HepG2 (cell line): Measurements from ENCODE around the gene UBE2Q2. TPM values are rescaled to one million over a fixed set of nuclear protein-coding genes. Genes with fewer than 3 reads are reported as not detected.
A peak's percentile ranks its signal among the peaks of the same experiment; 100 is the strongest.

ENCODE experiments used
- ARID2 ChIP-seq: sonication (generic); formaldehyde crosslinking; IDR thresholded peaks from 2 replicates; pipeline ENCODE4 v1.8.1; 2022; ENCODE audit warnings: mild to moderate bottlenecking, missing genetic modification reagents, borderline replicate concordance
- ARNT2 ChIP-seq: sonication (generic); formaldehyde crosslinking; IDR thresholded peaks from 2 replicates; pipeline ENCODE4 v1.8.0; 2022; ENCODE audit warnings: mild to moderate bottlenecking, low read depth, missing genetic modification reagents, moderate library complexity
- CCDC6 ChIP-seq: sonication (generic); formaldehyde crosslinking; IDR thresholded peaks from 2 replicates; pipeline ENCODE4 v1.8.1; 2022; ENCODE audit warnings: mild to moderate bottlenecking, missing genetic modification reagents, moderate library complexity
- CHD4 ChIP-seq: fragments of 200-600 bp; sonication (generic); IDR thresholded peaks from 2 replicates; pipeline ENCODE4 v1.7.0; 2017; ENCODE audit warnings: mild to moderate bottlenecking, low read length, borderline replicate concordance
- REPIN1 ChIP-seq: sonication (generic); formaldehyde crosslinking; IDR thresholded peaks from 2 replicates; pipeline ENCODE4 v1.8.0; 2022; ENCODE audit warnings: missing genetic modification reagents, low read depth, mild to moderate bottlenecking, borderline replicate concordance
- SKI ChIP-seq: fragments of 450-650 bp; IDR thresholded peaks from one replicate; pipeline ENCODE4 v1.6.1; 2018; ENCODE audit warnings: mild to moderate bottlenecking; ENCODE audit not compliant: partially characterized antibody
- U2AF2 ChIP-seq: fragments of 200-400 bp; formaldehyde crosslinking; IDR thresholded peaks from 2 replicates; pipeline ENCODE4 v1.6.1; 2017; ENCODE audit warnings: low read depth, mild to moderate bottlenecking, low read length
- ZNF333 ChIP-seq: sonication (generic); formaldehyde crosslinking; IDR thresholded peaks from 2 replicates; pipeline ENCODE4 v1.4.0; 2020; ENCODE audit warnings: mild to moderate bottlenecking, missing genetic modification reagents, borderline replicate concordance
- ZNF441 ChIP-seq: sonication (generic); formaldehyde crosslinking; IDR thresholded peaks from 2 replicates; pipeline ENCODE4 v1.7.0; 2021; ENCODE audit warnings: missing genetic modification reagents, borderline replicate concordance
- ZNF549 ChIP-seq: sonication (generic); formaldehyde crosslinking; IDR thresholded peaks from 2 replicates; pipeline ENCODE4 v1.5.0; 2020; ENCODE audit warnings: missing genetic modification reagents
- ZNF749 ChIP-seq: sonication (generic); formaldehyde crosslinking; IDR thresholded peaks from 2 replicates; pipeline ENCODE4 v1.8.0; 2022; ENCODE audit warnings: mild to moderate bottlenecking, missing genetic modification reagents, moderate library complexity, borderline replicate concordance
- ZSCAN12 ChIP-seq: sonication (generic); formaldehyde crosslinking; IDR thresholded peaks from 2 replicates; pipeline ENCODE4 v1.9.0; 2021; ENCODE audit warnings: mild to moderate bottlenecking, missing genetic modification reagents
- polyA plus RNA-seq, 8 experiments: library from polyadenylated mRNA; depleted of rRNA in 3 of 8; stranded (reverse) in 7 of 8; unstranded in 1 of 8; fragments of >200 nt; fragmentation: Illumina TruSeq in 4 of 8; extraction: Trizol in 4 of 8; gene quantifications; 2 replicates each; pipeline versions ENCODE4 v1.2.1 to v1.2.3, GENCODE V29; 2011 to 2016; ENCODE audit warnings: low read depth in 4 of 8, missing spikeins in 1 of 8, mixed read lengths in 1 of 8; ENCODE audit not compliant: insufficient read depth in 1 of 8
- total RNA-seq, 5 experiments: library from RNA; depleted of rRNA; stranded (reverse); fragments of >200 nt; fragmentation: Illumina TruSeq; extraction: Trizol; gene quantifications; 2 replicates each; pipeline ENCODE4 v1.2.3, GENCODE V29; 2016; ENCODE audit warnings: low read depth in 1 of 5
- TF ChIP-seq, protein P1 (sequence below): sonication (generic); formaldehyde crosslinking; IDR thresholded peaks from one replicate; pipeline ENCODE4 v1.5.1; 2020; ENCODE audit warnings: mild to moderate bottlenecking, missing genetic modification reagents; ENCODE audit errors: not compliant biosample characterization
- TF ChIP-seq, protein P2 (sequence below): sonication (generic); formaldehyde crosslinking; IDR thresholded peaks from 2 replicates; pipeline ENCODE4 v1.5.0; 2020; ENCODE audit warnings: mild to moderate bottlenecking, missing genetic modification reagents, borderline replicate concordance

The UBE2Q2 gene
- total and polyA plus RNA-seq, 2 of the 13 experiments (the other 11 are each of a cell fraction or from before 2014, with no cell fraction given): 10.6 to 20.4 TPM

DNA sequence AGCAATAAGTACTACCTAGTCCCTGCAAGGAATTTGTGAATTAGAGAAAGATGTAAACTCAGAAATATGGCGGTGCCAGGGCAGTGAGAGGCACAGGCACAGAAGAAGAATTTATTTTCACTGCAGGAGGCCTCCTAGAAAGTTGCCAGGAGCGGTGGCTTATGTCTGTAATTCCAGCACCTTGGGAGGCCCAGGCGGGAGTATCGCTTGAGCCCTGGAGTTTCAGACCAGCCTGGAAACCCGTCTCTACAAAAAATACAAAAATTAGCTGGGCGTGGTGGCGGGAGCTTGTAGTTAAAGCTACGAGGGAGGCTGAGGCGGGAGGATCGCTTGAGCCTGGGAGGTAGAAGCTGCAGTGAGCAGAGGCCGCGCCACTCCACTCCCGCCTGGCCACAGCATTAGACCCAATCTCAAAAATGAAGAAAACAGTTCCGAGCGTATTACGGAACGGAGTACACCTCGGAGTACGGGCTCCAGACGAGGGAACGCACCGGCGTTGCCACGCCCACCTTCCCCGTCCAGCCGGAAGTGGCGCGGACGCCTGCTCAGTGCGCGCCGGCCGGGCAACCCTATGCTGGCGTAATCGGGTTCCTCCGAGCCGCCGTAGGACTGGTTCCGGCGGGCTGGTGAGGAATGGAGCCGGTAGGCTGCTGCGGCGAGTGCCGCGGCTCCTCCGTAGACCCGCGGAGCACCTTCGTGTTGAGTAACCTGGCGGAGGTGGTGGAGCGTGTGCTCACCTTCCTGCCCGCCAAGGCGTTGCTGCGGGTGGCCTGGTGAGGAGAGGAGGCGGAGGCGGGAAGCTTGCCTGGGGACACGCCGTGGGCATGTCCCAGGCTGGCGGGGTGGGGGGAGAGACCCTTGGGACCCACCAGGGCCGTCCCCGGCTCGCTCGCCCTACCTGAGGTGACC lies 60.3 kb downstream of the UBE2Q2 start, which contains the start of gene FBXO22 (continued):
- peak; percentile 75; the same call in 1 of the 2 replicates for TF ChIP-seq ARID2 (CRISPR knock-in tag)
- peak; percentile 91 for TF ChIP-seq REPIN1
- TF ChIP-seq ARNT2 (CRISPR knock-in tag): peak; percentile 82; the same call in 1 of the 2 replicates
- TF ChIP-seq ZNF549: peak; percentile 67; the same call in 1 of the 2 replicates
- TF ChIP-seq ZNF333 (CRISPR knock-in tag): 0 out of 2 replicates have a peak, but pooled peaks have one; percentile 28
- peak; percentile 80 for TF ChIP-seq SKI
- peak; percentile 43; the same call in 1 of the 2 replicates for TF ChIP-seq ZNF441 (CRISPR knock-in tag)
- TF ChIP-seq, protein P1, sequence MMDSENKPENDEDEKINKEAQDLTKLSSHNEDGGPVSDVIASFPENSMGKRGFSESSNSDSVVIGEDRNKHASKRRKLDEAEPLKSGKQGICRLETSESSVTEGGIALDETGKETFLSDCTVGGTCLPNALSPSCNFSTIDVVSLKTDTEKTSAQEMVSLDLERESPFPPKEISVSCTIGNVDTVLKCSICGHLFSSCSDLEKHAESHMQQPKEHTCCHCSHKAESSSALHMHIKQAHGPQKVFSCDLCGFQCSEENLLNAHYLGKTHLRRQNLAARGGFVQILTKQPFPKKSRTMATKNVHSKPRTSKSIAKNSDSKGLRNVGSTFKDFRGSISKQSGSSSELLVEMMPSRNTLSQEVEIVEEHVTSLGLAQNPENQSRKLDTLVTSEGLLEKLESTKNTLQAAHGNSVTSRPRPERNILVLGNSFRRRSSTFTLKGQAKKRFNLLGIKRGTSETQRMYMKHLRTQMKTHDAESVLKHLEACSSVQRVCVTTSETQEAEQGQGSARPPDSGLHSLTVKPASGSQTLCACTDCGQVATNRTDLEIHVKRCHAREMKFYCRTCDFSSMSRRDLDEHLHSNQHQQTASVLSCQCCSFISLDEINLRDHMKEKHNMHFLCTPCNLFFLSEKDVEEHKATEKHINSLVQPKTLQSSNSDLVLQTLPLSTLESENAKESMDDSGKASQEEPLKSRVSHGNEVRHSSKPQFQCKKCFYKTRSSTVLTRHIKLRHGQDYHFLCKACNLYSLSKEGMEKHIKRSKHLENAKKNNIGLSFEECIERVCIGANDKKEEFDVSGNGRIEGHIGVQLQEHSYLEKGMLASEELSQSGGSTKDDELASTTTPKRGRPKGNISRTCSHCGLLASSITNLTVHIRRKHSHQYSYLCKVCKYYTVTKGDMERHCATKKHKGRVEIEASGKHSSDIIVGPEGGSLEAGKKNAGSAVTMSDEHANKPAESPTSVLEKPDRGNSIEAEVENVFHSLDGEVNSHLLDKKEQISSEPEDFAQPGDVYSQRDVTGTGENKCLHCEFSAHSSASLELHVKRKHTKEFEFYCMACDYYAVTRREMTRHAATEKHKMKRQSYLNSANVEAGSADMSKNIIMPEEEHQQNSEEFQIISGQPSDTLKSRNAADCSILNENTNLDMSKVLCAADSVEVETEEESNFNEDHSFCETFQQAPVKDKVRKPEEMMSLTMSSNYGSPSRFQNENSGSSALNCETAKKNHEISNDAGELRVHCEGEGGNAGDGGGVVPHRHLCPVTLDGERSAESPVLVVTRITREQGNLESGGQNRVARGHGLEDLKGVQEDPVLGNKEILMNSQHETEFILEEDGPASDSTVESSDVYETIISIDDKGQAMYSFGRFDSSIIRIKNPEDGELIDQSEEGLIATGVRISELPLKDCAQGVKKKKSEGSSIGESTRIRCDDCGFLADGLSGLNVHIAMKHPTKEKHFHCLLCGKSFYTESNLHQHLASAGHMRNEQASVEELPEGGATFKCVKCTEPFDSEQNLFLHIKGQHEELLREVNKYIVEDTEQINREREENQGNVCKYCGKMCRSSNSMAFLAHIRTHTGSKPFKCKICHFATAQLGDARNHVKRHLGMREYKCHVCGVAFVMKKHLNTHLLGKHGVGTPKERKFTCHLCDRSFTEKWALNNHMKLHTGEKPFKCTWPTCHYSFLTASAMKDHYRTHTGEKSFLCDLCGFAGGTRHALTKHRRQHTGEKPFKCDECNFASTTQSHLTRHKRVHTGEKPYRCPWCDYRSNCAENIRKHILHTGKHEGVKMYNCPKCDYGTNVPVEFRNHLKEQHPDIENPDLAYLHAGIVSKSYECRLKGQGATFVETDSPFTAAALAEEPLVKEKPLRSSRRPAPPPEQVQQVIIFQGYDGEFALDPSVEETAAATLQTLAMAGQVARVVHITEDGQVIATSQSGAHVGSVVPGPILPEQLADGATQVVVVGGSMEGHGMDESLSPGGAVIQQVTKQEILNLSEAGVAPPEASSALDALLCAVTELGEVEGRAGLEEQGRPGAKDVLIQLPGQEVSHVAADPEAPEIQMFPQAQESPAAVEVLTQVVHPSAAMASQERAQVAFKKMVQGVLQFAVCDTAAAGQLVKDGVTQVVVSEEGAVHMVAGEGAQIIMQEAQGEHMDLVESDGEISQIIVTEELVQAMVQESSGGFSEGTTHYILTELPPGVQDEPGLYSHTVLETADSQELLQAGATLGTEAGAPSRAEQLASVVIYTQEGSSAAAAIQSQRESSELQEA: peak; percentile 56
- TF ChIP-seq CCDC6 (CRISPR knock-in tag): peak; percentile 91; the same call in 1 of the 2 replicates
- TF ChIP-seq ZNF749: no peak; the same call in 1 of the 2 replicates
- no peak for TF ChIP-seq CHD4
- TF ChIP-seq ZSCAN12 (CRISPR knock-in tag): 0 out of 2 replicates have a peak, but pooled peaks have one; percentile 50
- TF ChIP-seq, protein P2, sequence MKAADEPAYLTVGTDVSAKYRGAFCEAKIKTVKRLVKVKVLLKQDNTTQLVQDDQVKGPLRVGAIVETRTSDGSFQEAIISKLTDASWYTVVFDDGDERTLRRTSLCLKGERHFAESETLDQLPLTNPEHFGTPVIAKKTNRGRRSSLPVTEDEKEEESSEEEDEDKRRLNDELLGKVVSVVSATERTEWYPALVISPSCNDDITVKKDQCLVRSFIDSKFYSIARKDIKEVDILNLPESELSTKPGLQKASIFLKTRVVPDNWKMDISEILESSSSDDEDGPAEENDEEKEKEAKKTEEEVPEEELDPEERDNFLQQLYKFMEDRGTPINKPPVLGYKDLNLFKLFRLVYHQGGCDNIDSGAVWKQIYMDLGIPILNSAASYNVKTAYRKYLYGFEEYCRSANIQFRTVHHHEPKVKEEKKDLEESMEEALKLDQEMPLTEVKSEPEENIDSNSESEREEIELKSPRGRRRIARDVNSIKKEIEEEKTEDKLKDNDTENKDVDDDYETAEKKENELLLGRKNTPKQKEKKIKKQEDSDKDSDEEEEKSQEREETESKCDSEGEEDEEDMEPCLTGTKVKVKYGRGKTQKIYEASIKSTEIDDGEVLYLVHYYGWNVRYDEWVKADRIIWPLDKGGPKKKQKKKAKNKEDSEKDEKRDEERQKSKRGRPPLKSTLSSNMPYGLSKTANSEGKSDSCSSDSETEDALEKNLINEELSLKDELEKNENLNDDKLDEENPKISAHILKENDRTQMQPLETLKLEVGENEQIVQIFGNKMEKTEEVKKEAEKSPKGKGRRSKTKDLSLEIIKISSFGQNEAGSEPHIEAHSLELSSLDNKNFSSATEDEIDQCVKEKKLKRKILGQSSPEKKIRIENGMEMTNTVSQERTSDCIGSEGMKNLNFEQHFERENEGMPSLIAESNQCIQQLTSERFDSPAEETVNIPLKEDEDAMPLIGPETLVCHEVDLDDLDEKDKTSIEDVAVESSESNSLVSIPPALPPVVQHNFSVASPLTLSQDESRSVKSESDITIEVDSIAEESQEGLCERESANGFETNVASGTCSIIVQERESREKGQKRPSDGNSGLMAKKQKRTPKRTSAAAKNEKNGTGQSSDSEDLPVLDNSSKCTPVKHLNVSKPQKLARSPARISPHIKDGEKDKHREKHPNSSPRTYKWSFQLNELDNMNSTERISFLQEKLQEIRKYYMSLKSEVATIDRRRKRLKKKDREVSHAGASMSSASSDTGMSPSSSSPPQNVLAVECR: peak; percentile 95; the same call in 1 of the 2 replicates
- no peak for TF ChIP-seq U2AF2
